Epidermal melanocyte (primary cell): ENCODE data around the gene B4GALT3.

ENCODE experiments used
- DNase-seq: peaks from one replicate; pipeline ENCODE4 v3.0.0; 2011; ENCODE audit warnings: low spot score; ENCODE audit not compliant: insufficient read length

Gene B4GALT3

DNA sequence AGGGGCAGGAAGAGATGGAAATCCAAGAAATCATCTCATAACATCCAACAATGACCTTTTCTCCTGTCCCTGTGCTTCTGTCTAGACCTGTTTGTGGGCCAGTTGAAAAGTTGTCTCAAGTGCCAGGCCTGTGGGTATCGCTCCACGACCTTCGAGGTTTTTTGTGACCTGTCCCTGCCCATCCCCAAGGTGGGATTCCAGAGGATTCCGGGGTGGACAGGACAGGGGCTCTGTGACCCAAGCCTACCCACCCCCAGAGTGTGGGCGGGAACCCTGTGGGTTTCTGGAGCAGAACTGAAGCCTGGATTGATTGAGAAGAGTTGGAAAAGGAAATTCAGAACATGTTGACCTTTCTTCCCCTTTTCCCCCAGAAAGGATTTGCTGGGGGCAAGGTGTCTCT is 13.5 kb downstream of the B4GALT3 start:
- DNase-seq = no peak

DNA sequence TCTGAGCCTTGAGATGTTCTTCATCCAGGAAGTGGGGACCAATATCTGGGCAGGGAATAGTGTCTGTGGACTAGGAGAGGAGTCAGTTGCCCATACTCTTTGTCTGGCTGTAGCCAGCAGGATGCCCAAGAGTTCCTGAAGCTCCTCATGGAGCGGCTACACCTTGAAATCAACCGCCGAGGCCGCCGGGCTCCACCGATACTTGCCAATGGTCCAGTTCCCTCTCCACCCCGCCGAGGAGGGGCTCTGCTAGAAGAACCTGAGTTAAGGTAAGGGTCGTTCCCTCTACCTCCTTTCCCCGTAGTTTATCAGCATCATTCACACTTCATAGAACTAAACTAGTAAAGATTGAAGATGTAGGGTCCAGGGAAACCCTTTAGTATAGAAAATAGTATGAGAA is 14.5 kb downstream of the B4GALT3 start:
- DNase-seq = no peak

DNA sequence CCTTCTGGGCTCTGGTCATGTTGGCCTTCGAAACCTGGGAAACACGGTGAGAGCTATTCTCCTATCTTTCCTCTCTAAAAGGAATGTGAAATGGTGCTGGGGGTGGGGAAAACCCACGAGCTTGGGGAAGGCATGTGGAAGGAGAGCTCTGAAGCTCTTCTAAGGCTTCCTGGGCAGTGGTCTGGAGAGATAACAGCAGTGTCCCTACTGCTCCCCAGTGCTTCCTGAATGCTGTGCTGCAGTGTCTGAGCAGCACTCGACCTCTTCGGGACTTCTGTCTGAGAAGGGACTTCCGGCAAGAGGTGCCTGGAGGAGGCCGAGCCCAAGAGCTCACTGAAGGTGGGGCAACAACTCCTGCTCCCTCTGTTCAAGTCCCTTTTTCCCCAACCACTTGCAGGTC is 15.3 kb downstream of the B4GALT3 start:
- no peak for DNase-seq

DNA sequence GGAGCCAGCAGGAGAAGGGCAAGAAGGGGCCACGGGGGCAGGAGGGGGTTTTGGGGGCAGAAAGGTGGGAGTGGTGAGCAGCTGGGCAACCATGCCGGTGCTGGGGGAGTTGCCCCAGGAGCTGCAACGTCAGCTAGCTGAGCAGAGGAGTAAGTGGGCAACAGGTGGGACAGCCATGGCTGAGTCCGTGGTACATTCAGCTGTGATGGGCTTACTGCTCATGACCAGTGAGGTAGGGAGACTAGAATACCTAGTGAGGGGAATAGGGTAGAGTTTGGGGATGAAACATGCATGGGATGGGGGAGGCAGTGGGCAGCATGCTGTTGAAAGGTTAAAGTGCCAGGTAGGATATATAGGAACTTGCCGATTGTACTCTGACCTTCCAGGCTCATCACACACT is 15.7 kb downstream of the B4GALT3 start:
- DNase-seq = no peak

DNA sequence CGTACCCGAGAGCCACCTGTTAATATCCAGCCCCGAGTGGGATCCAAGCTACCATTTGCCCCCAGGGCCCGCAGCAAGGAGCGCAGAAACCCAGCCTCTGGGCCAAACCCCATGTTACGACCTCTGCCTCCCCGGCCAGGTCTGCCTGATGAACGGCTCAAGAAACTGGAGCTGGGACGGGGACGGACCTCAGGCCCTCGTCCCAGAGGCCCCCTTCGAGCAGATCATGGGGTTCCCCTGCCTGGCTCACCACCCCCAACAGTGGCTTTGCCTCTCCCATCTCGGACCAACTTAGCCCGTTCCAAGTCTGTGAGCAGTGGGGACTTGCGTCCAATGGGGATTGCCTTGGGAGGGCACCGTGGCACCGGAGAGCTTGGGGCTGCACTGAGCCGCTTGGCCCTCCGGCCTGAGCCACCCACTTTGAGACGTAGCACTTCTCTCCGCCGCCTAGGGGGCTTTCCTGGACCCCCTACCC is 16.6 kb downstream of the B4GALT3 start:
- DNase-seq = no peak

DNA sequence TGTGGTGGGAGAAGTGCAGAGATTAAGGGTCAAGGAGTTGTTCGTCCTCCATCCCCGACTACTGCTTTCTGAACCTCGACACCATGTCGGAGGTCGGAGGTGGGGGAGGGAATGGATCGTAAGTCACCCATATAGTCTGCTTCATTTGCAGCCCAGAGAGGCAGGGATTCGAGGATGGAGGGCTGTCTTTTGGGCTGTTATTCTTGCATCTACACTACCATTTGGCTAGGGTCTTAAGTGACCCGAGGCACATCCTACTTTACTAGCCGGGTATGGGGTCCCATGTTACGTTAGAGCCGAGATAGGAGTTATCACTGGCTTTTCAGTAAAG is 17.4 kb downstream of the B4GALT3 start:
- DNase-seq = no peak

DNA sequence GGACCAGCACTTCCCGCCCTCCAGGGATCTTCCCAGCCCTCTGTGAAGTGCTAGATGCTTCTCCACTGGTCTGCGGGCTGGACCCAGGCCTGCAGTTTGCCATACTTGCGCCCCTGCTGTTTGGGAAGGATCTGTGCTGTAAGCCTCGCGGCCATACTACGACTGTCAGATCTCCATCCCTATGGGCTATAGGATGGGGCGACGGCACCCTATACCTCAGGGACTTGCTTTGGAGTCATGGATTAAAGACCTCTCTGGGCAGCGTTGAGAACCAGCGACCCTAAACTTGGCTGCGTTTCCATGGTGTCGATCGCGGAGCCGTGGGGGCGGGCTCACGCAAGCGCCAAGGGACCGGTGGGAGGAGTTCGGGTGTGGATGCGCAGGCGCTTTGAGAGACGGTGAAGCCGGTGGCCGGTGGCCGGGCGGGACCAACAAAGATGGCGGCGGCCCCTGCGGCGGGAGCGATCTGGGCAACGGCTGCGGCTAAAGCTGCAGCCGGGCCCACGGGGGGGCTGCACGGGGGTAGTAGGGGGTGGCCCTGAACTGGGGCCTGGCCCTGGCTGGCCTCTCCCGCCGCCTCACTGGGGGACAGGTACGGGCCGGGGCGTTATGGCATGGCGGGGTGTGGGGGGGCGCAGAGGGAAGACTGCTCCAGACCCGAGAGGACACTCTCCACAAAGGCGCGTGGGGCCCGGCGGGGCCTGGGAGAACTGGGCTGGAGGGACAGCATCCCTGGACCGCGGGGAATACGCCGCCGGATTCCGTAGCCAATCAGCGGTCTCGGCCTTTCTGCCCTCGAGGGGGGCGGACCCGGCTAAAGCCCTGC is 18.0 kb downstream of the B4GALT3 start, which contains the start of gene USP21:
Gene USP21 (plus strand): TSS at position 414 of the 826 bp plus-strand sequence. CDS start 1,141 bp downstream, outside the sequence.
- peak; percentile 96 for DNase-seq

DNA sequence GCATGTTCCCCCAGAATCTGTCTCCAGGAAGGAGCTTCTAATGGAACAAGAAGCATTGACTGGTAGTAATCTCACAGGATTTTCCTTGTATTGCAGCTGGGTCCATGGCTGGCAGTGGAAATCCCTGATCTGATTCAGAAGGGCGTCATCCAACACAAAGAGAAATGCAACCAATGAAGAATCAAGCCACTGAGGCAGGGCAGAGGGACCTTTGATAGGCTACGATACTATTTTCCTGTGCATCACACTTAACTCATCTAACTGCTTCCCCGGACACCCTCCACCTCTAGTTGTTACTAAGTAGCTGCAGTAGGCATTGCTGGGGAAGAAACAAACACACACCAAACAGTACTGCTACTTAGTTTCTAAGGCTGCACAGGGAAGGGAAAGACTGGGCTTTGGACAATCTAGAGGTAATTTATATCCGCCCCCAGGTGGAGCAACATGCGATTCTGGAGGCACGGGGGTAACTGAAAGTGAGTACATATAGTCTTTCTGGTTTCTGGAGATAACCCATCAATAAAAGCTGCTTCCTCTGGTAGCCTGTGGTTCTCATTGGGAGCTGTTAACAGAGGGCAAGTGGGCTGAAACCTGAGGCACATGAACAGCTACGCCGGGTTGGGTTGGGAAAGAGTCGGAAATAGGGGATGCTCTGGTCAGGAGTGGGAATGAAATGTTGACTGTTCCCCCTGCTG is 18.8 kb downstream of the B4GALT3 start:
- no peak for DNase-seq

DNA sequence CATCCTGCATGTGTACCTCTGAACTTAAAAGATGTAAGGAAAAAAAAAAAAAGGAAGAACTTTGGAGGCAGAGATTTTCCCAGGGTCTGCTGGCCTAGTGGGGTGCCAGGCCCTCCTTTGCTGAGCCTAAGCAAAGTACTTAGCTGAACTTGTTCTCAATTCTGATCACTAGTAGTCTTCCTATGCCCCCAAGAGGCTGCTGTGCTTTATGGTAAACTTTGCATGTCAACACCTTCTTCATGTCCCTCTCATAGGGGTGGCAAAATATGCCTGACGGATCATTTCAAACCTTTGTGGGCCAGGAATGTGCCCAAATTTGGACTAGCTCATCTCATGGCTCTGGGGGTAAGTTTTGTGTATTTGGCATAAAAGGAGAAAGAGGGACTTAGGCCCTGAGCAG is 19.4 kb downstream of the B4GALT3 start:
- DNase-seq = no peak

DNA sequence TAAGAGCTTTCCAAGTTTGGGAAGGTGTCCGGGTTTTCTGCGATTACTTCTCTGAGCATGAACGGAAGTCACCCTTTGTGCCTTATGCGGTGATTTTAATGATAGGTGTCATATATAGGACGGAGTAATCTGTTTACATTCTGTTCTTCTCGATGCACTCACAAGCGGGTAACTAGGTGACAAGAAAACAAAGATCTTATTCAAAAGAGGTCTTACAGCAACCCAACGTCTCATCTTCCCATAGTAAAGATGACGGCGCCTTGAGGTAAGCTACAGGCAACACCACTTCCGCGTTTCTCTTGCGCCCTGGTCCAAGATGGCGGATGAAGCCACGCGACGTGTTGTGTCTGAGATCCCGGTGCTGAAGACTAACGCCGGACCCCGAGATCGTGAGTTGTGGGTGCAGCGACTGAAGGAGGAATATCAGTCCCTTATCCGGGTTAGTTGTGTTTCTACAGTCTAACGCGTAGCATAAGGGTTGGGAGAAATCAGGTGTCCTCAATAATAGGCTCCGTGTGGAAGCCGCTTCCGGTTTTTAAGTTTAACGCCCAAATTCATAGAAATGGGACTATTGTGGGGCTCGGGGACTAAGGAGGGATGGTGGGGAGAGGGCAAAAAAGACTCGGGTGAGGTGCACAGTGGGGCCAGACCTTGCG is 23.5 kb downstream of the B4GALT3 start, which contains the start of gene UFC1:
Gene UFC1 (plus strand): TSS at position 297 of the 656 bp plus-strand sequence. CDS start 20 bp downstream, at position 317.
- peak; percentile 85 for DNase-seq

DNA sequence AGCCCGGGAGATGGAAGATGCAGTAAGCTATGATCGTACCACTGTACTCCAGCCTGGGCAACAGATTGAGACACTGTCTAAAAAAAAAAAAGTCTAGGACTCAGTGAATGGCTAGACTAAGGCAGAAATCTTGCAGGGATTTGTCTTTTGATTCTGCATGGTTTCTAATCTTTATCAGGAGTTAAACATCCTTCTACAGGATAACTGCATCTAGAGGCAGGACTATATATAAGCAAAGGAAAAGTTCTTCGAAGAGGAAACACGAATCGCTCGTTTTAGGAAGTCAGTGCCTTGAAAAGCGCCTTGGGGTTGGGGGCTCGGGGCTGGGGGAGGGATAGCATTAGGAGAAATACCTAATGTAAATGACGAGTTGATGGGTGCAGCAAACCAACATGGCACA is 24.1 kb downstream of the B4GALT3 start:
- DNase-seq = no peak

DNA sequence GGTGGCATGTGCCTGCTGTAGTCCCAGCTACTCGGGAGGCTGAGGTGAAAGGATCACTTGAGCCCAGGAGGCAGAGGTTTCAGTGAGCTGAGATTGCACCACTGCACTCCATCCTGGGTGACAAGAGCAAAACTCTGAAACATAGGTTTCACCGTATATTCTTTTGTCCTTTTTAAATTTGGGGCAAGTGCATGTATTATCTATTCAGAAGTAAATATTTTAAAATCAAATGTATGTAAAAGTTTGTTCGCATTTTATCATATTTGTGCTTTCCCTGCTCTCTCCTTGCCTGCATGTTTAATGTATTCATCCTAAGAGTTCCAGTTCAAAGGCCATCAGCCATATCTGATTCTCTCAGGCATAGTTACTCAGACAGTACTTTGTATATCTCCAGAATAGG is 31.5 kb downstream of the B4GALT3 start:
- DNase-seq = no peak

DNA sequence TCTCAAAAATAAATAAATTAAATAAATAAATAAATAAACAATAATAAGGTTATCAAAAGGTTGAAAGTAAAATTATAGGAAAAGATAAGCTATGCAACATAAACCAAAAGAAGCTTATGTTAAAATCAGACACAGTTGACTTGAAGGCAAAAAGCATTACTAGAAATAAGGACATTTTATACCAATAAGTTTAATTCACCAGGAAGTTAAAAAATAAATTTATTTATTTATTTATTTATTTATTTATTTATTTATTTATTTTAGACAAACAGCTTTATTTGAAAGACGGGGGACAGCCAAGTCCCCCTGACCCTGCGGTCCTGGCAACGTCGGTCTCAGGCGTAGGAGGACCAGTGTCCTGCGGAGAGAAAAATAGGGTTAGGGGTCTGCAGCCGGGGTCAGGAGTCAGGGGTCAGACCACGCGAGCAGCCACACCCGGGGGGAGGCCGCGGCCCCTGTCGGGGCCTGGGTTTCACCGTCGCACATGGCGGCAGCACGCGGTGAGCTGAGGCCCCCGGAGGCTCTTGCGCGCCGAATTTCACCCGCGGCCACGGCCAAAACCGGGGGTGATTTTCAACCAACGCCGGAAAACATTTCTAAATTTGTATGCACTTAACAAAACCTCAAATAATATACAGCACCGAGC is 36.4 kb downstream of the B4GALT3 start:
- no peak for DNase-seq

DNA sequence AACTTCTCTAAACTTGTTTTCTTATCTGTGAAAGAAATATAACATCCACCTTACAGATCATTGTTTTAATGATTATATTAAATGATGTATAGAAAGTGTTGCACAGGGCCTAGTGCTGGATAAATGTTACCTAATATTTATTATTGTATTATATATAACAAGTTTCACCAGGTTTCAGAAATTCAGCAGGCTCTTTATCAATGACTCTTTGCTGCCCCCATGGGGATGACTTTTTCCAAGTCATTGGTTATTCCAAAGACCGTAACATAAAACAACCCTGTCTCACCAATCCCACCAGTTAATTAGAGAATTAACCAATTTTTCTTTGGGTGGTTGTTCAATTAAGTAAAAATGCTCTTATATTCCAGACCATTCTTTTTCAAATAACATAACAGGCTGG is 37.5 kb downstream of the B4GALT3 start:
- DNase-seq = no peak

DNA sequence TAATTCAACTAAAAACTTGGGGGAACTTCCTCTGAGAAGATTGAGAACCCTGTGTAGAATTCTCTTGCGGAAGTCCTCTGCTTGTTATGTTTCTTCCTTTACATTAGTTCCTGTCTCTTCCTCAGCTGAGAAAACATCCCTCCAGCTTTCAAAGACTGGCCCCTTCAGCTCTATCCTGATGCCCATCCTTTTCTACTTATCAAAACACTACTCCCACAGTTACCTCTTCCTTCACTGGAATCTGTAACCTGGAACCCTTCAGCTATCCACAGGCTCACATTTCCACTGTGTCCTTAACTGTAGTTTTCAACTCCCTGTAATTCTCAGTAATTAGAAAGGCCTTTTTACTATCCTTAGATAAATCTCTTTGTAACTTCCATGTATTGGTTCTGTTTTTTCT is 38.9 kb downstream of the B4GALT3 start:
- DNase-seq = no peak

DNA sequence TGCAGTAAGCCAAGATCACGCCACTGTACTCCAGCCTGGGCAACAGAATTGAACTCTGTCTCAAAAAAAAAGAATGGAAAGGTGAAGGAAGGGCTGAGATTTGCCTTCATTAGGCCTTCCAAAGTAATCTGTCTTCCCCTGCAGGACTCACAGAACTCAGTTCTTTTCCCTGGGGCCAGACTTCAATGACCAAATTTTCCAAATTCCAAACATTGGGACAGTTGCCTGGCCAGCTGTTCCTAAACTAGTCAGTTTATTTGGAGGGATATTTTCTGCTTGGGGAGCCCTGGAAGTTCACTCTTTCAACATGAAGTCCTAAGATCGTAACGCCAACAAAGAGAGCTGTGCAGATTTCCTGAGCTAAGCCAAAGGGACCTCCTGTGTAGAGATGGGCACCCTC is 39.4 kb downstream of the B4GALT3 start:
- no peak for DNase-seq

DNA sequence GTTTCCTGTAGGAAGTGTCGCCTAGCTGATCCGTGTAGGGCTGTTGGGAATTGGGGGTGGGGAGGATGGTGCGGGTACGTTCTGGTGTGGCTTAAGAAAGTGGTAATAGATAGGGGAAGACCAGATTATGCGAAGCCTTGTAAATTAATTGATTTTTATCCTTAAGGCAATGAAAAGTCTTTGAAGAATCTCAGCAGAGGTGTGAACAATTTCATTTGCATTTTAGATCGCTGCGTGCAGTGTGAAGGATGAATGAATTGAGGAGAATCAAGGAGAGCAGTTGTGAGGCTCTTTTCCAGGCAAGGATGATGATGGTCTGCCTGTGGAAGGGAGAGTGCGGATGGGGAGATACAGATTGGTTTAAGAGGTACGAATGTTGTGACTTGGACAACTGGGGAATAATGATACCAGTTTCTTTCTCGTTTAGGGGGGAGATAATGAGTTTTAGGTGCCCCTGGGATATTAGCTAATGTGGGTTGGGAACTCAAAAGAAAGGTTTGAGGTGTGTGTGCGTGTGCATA is 44.0 kb downstream of the B4GALT3 start:
- DNase-seq = no peak

DNA sequence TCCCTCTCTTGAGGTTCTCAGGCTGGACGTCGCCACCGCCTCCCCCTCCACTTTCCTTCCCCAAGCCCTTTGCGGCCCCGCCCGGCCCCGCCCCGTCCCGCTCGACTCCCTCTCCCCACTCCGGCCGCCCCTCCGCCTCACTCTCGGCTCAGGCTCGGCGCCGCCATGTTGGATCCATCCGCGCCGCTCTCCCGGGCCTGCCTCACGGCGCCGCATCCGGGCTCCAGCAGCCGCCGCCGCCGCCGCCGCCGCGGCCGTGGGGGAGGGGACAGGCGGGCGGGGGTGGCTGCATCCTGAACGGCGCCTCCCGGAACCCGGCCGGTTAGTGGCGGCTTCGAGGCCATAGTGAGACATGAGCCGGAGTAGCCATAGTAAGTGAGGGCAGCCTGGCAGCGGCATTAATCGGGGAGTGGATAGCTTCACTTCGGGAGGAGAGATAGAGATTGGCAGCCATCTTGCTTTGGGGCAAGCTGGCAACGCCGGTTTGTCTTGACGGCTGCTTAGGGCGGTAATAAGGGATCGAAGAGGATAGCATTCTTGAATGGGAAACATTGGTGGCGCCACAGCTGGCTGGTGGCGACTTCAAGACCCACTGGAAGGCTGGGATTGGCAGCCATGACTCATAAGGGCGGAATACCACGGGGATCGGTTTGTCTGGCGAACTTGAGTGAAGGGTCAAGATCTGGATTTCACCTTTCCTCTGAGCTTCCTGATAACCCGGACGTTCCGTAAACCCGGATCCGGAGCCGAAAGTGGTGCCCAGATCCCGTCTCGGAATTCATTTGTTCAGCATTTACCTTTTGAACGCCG is 44.7 kb downstream of the B4GALT3 start, which contains the start of gene DEDD:
Gene DEDD (minus strand): TSS at position 258 of the 810 bp plus-strand sequence. CDS start 8,205 bp downstream, outside the sequence.
- peak; percentile 95 for DNase-seq

DNA sequence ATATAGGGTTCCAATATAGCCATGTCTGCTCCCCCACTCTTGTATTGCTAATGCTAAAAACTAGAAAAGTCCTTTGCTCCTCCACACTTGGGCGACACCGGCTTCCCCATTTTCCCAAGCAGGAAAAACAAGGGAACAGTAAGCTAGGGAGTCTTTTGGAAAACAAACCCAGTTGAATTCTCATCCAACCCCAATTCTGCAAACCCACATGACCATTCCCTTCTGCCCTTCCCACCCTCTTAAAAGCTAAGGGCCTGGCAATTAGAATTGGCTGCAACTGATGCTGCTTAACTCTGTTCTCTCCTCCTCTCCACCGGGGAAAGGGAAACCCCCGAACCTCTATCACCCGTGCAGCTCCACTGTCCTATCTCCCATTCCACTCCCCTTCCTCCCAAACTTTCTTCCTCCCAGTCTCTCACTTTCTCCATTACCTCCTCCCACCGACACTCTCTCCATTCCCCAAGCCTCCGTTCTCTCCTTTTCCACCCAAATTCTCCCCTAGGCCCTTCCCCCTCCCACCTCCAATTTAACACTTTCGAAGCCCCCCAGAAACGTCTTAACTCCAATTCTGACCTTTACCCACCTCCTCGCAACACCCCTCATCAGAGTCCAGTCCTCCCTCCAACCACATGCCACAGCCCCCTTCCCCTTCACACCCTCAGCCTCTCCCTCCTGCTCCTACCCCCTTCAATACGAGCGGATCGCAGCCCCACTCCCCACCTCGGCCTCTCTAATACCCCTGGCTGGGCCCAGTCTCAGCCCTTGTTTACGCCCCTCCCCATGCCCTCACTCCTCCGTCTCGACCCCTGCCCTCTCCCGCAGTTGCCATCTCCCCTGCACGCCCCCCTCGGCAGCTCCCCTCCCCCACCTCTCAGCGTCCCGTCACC is 45.5 kb downstream of the B4GALT3 start:
- no peak for DNase-seq
